Stimulated activated CD4-positive, alpha-beta T cell treated with anti-CD3 and anti-CD28 coated beads, Interleukin-2, amount 100 ng/mL, for 48 hours (primary cell): ENCODE data around the gene NDOR1.
"Not testable (repeated sequence)": the region's sequence is repeated elsewhere in the genome, so short reads cannot be mapped to it uniquely, and the experiment has no call there.

Experiments
- DNase-seq, 2 donors: peaks; one replicate each; pipeline ENCODE4 v3.0.0-alpha.2; 2020

Gene NDOR1

DNA sequence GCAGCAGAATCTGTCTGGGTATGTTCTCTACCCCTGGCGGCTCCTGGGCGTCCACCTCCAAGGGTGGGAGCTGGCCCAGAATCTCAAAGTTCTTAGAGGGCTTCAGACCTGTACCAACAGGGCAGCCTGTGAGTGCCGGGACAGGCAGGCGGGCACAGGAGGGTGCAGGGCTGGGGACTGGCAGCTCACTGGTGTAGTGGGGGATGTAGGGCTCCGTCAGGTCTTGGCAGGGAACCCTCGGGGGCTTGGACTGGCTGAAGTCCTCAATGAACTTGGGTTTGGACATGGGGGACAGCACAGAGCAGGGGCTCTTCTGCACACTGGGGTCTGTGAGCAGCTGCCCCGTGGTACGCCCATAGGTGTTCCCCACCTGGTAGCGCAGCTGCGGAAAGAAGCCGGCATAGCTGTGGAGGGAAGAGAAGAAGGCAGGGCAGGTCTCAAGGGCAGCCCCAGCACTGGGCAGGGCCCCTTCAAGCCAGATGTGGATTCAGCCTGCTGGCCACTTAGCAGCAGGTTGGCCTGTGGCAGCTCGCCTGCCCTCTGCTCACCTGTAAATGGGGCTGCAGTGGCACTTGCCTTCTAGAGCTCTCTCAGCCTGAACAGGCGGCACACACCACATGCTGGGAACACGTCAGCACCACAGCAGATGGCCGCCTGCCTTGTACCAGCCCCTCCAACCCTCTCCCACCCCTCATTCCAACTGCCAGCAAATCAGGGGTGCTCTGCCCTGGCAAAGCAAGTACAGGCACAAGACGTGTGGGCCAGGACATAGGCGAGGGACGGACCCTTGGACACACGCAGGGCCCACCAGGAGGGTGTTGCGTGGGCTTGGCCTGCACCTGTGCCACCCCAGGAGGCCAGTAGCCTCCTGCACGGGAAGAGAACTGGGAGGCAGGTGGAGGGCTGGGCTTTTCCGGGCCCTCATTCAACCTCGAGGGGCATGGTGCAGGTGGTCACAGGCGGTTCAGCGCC is 40.2 kb downstream of the NDOR1 start:
- DNase-seq = no peak

GRCh38 chr9:137247135-137247915 is 41.8 kb downstream of the NDOR1 start:
- no peak for DNase-seq

DNA sequence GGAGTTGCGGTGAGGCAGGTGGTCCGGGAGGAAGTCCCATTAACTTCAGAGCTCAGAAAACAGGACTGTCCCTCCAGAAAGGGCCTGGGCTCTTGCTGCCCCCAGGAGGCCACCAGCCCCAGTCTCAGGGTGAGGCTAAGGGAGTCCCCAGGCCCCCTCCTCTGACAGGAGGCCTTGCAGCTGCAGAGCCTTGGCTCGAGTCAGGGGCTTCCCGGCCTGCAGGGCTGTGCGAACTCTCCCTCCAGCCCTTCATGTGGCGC is 42.3 kb downstream of the NDOR1 start:
- no peak for DNase-seq

- no peak for DNase-seq
Measured at GRCh38 chr9:137250329-137251193, 45.1 kb downstream of the NDOR1 start.

GRCh38 chr9:137251194-137251461 is 45.6 kb downstream of the NDOR1 start, which contains the start of gene STPG3:
TSS of gene STPG3 (plus strand) at chr9:137251286. CDS start at chr9:137251287, 1 bp downstream.
- no peak for DNase-seq

GRCh38 chr9:137251490-137252268 is 46.2 kb downstream of the NDOR1 start:
- DNase-seq = no peak

DNA sequence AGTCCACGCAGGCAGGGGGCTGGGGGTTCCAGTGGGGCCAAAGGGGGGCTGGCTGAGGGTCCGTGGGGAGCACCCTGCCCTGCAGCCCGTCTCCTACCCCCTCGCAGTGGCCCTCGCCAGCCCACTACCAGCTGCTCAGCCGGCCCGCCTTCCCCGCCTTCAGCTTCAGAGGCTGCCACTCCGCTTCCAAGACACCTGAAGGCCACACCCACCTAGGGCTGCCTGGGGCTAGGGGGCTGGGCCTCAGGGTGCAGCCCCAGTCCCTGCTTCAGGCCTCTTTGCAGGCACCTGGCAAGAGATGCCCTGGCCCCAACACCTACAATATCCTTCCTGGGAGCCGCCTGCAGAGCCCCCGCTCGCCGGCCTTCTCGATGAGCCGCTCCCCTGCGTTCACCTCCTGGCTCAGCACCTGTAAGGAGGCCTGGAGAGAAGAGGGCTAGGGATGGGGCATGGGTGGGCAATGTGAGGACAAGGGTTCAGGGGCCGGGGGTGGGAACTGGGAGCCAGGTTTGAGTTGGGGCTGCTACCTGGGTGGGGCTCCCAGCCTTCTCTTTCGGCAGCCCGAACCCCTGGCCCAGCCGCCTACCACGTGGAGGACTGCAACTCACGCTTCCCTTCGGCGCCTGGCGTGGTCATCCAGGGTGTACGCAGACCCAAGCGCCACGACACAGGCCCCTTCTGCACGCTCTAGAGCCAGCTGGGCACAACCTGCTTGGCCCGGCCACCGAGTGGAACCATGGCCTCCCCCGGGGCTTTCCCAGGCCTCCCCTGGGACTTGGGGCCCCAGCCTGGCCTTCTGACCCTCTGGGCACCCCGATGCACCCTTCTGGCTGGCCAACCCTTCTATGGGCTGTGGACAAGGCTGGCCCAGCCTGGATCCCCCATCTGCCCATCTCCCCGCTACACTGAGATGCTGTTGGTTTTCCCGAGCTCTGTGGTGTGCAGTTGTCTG is 47.3 kb downstream of the NDOR1 start:
- DNase-seq = no peak

- DNase-seq = no peak
Measured at GRCh38 chr9:137253717-137254623, 48.5 kb downstream of the NDOR1 start.

- peak; percentile 97 to 99 for DNase-seq
Measured at GRCh38 chr9:137254624-137255447, 49.3 kb downstream of the NDOR1 start, which contains the start of gene NELFB. TSS of gene NELFB (plus strand) at chr9:137255327.

DNA sequence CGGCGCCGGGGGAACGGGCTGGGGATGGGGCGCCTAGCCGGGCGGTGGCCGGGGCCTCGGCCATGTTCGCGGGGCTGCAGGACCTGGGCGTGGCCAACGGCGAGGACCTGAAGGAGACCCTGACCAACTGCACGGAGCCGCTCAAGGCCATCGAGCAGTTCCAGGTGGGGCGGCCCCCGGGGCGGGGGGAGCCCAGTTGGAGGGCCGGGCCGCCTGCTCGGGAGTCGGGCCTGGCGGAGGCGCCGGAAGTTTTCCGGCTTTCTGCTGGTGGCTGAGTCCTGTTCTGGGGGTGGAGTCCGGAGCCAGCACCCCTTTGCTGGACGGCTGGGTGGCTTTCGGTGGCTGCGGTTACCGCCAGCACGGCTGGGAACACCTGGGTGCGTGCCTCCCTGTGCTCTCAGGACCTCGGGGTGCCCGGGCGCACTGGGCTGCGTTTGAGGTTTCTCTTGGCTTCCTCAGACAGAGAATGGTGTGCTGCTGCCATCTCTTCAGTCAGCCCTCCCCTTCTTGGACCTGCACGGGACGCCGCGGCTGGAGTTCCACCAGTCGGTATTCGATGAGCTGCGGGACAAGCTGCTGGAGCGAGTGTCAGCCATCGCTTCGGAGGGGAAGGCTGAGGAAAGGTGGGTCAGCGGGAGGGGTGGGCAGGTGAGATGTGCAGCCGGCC is 50.1 kb downstream of the NDOR1 start:
- DNase-seq = no peak

- no peak for DNase-seq
Measured at GRCh38 chr9:137256362-137256761, 50.9 kb downstream of the NDOR1 start.

GRCh38 chr9:137256856-137257255 is 51.4 kb downstream of the NDOR1 start:
- DNase-seq = no peak

GRCh38 chr9:137262173-137262908 is 56.8 kb downstream of the NDOR1 start:
- not testable (repeated sequence) for DNase-seq

DNA sequence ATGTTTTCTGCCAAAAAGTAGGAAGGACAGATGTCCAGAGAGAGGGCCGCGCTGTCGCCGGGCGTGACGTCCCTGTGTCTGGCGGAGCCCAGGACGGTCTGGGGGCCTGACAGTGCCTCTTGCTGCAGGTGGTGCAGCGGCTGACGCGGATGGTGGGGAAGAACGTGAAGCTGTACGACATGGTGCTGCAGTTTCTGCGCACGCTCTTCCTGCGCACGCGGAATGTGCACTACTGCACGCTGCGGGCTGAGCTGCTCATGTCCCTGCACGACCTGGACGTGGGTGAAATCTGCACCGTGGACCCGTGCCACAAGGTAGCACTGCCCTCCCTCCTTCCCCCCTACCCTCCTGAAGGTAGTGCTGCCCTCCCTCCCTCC is 57.4 kb downstream of the NDOR1 start:
- no peak for DNase-seq

DNA sequence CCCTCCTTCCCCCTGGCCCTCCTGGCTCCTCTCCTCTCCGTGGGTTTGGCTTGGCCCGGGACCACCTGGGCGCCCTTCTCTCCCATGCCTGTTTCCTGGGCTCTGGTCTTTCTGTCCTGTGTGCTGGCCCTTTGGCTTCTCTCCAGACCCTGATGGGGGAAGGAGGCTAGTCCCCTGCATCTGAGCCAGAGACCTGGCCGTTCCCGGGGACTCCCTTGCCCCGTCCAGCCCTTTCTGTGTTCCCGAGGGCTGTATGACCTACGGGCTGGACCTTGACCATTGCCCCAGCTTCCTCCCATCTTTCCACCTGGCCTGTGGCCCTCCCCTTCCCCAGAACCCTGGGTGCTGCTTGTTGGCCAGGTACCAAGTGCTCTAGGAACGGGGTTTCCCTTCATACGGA is 58.0 kb downstream of the NDOR1 start:
- DNase-seq = no peak

- DNase-seq = no peak
Measured at GRCh38 chr9:137264067-137264466, 58.6 kb downstream of the NDOR1 start.

DNA sequence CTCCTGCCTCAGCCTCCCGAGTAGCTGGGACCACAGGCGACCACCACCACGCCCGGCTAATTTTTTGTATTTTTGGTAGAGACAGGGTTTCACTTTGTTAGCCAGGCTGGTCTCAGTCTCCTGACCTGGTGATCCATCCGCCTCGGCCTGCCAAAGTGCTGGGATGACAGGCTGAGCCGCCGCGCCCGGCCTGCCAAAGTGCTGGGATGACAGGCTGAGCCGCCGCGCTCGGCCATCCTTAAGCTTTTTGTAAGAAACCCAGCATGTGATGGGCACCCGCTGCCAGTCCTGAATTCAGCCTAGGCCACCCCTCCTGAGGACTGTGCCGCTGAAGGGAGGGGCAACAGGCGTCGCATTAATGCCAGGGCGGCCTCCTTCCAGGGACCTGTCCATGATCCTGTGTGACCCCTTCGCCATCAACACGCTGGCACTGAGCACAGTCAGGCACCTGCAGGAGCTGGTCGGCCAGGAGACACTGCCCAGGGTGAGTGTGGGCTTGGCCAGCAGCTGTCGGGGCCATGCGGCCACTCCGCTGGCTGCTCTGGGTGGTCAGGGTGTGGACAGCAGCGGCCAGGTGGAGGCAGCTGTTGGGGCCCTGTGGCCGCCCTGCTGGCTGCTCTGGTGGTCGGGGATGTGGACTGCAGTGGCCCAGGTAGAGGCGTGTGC is 60.1 kb downstream of the NDOR1 start:
- no peak for DNase-seq
